H1 (cell line): ENCODE data around the gene DMC1. TPM values are rescaled to one million over a fixed set of nuclear protein-coding genes. Genes with fewer than 3 reads are reported as not detected.

Experiments
- CTCF ChIA-PET: fragments of 300-600 bp; sonication (Branson Sonifier 250); formaldehyde crosslinking; loops from one replicate; lab custom pipeline; 2021; ENCODE audit not compliant: partially characterized antibody; lab: Charles Lee
- POLR2A ChIA-PET: fragments of 300-600 bp; sonication (Branson Sonifier 250); formaldehyde crosslinking; loops from one replicate; lab custom pipeline; 2021; ENCODE audit warnings: inconsistent platforms; ENCODE audit not compliant: partially characterized antibody; lab: Charles Lee
- DNase-seq, 2 experiments: peaks; one replicate each; pipeline versions ENCODE4 v3.0.0 to v3.0.0-alpha.2; 2010 to 2022; ENCODE audit warnings: low spot score in 2 of 2, low read depth in 1 of 2, mixed read lengths in 1 of 2
- FAIRE-seq: peaks from 2 replicates; lab custom pipeline; 2011; peaks lifted over from hg19 to GRCh38; lab: Jason Lieb, UNC
- H2AFZ ChIP-seq: 2 replicates; pipeline ENCODE4 v1.8.1; 2012; ENCODE audit warnings: low read length, inconsistent platforms
- H2AK5ac ChIP-seq: 2 replicates; pipeline ENCODE4 v1.6.1; 2013; ENCODE audit warnings: low read depth, low read length
- H2BK120ac ChIP-seq: replicated peaks from 2 replicates; pipeline ENCODE3; 2013; ENCODE audit warnings: low read depth, low read length, inconsistent platforms
- H2BK12ac ChIP-seq: 2 replicates; pipeline ENCODE4 v1.6.1; 2013; ENCODE audit warnings: low read depth, low read length
- H2BK15ac ChIP-seq: 2 replicates; pipeline ENCODE4 v1.6.1; 2013; ENCODE audit warnings: low read length
- H2BK20ac ChIP-seq: 2 replicates; pipeline ENCODE4 v1.6.1; 2013; ENCODE audit warnings: low read length
- H2BK5ac ChIP-seq: 2 replicates; pipeline ENCODE4 v1.6.1; 2013; ENCODE audit warnings: low read depth, low read length
- H3K14ac ChIP-seq: 2 replicates; pipeline ENCODE4 v1.6.1; 2013; ENCODE audit warnings: inconsistent platforms; ENCODE audit not compliant: insufficient read length
- H3K18ac ChIP-seq: 2 replicates; pipeline ENCODE4 v1.6.1; 2013; ENCODE audit warnings: low read length; ENCODE audit errors: extremely low read depth
- H3K23ac ChIP-seq: 2 replicates; pipeline ENCODE4 v1.6.1; 2013; ENCODE audit warnings: inconsistent platforms; ENCODE audit not compliant: insufficient read length
- H3K23me2 ChIP-seq: 2 replicates; pipeline ENCODE4 v1.6.1; 2013; ENCODE audit warnings: low read depth, low read length
- H3K27ac ChIP-seq: 2 replicates; pipeline ENCODE4 v1.6.1; 2011; ENCODE audit warnings: low read depth, low read length, inconsistent platforms
- H3K27me3 ChIP-seq, 4 experiments: replicated peaks in 1 of 4; 1 replicate in 1 of 4; 2 replicates in 3 of 4; pipeline versions ENCODE4 v1.6.1 to v1.8.1; 2011 to 2013; ENCODE audit warnings: low read length in 3 of 4, mild to moderate bottlenecking in 3 of 4, inconsistent platforms in 2 of 4, mixed read lengths in 2 of 4, moderate library complexity in 1 of 4; ENCODE audit not compliant: control insufficient read depth in 3 of 4, insufficient read depth in 3 of 4; ENCODE audit errors: extremely low read depth in 1 of 4
- H3K36me3 ChIP-seq, 4 experiments: 2 replicates each; pipeline versions ENCODE4 v1.6.1 to v1.8.1; 2011 to 2013; ENCODE audit warnings: mild to moderate bottlenecking in 4 of 4, low read length in 3 of 4, moderate library complexity in 2 of 4, control low read depth in 1 of 4, inconsistent platforms in 1 of 4; ENCODE audit not compliant: insufficient read depth in 4 of 4, control insufficient read depth in 2 of 4
- H3K4ac ChIP-seq: replicated peaks from 2 replicates; pipeline ENCODE3; 2013; ENCODE audit warnings: low read length, low read depth, mixed read lengths, inconsistent platforms; ENCODE audit not compliant: insufficient read length
- H3K4me1 ChIP-seq, 4 experiments: replicated peaks in 1 of 4; 1 replicate in 1 of 4; 2 replicates in 3 of 4; pipeline versions ENCODE4 v1.6.1 to v1.8.1; 2011 to 2013; ENCODE audit warnings: low read length in 3 of 4, inconsistent platforms in 2 of 4, mixed read lengths in 1 of 4; ENCODE audit not compliant: insufficient read depth in 4 of 4, control insufficient read depth in 3 of 4
- H3K4me2 ChIP-seq, 2 experiments: 2 replicates each; pipeline versions ENCODE4 v1.6.1 to v1.8.1; 2011 to 2013; ENCODE audit warnings: low read depth in 2 of 2, low read length in 2 of 2, control low read depth in 1 of 2, inconsistent platforms in 1 of 2, mild to moderate bottlenecking in 1 of 2; ENCODE audit not compliant: insufficient read depth in 1 of 2
- H3K4me3 ChIP-seq, 4 experiments: fragments of 200-600, 300-600 bp in 1 of 4; sonication (generic), shearing (Covaris generic), sonication (Bioruptor Twin) in 1 of 4; 2 replicates each; pipeline versions ENCODE4 v1.5.1 to v1.8.1; 2011 to 2016; ENCODE audit warnings: low read length in 4 of 4, low read depth in 3 of 4, control low read depth in 2 of 4, inconsistent platforms in 2 of 4, mild to moderate bottlenecking in 2 of 4, mixed read lengths in 1 of 4, moderate library complexity in 1 of 4; ENCODE audit not compliant: insufficient read depth in 2 of 4; ENCODE audit errors: extremely low read depth in 1 of 4
- H3K56ac ChIP-seq: replicated peaks from 2 replicates; pipeline ENCODE3; 2013; ENCODE audit warnings: low read depth, mild to moderate bottlenecking, mixed read lengths, low read length, inconsistent platforms; ENCODE audit not compliant: insufficient read length
- H3K79me1 ChIP-seq: 2 replicates; pipeline ENCODE4 v1.6.1; 2013; ENCODE audit warnings: low read depth, low read length, control low read depth
- H3K79me2 ChIP-seq, 2 experiments: 2 replicates each; pipeline versions ENCODE4 v1.6.1 to v1.8.1; 2012 to 2013; ENCODE audit warnings: low read length in 2 of 2, mild to moderate bottlenecking in 2 of 2, inconsistent platforms in 1 of 2; ENCODE audit not compliant: insufficient read depth in 2 of 2, control insufficient read depth in 1 of 2
- H3K9ac ChIP-seq, 4 experiments: replicated peaks in 1 of 4; 1 replicate in 1 of 4; 2 replicates in 3 of 4; pipeline versions ENCODE4 v1.6.1 to v1.8.1; 2011 to 2013; ENCODE audit warnings: low read depth in 3 of 4, low read length in 3 of 4, control low read depth in 2 of 4, mild to moderate bottlenecking in 2 of 4, moderate library complexity in 2 of 4, inconsistent platforms in 1 of 4; ENCODE audit errors: extremely low read depth in 1 of 4
- H3K9me3 ChIP-seq, 2 experiments: 2 replicates each; pipeline versions ENCODE4 v1.6.1 to v1.8.1; 2012 to 2013; ENCODE audit warnings: mild to moderate bottlenecking in 2 of 2, moderate library complexity in 2 of 2, control low read depth in 1 of 2, inconsistent platforms in 1 of 2, low read depth in 1 of 2, low read length in 1 of 2, mixed read lengths in 1 of 2; ENCODE audit not compliant: insufficient read depth in 2 of 2
- H4K20me1 ChIP-seq, 2 experiments: replicated peaks in 1 of 2; 2 replicates each; pipeline versions ENCODE3 to v1.8.1; 2011 to 2013; ENCODE audit warnings: inconsistent platforms in 2 of 2, low read length in 2 of 2, mild to moderate bottlenecking in 1 of 2; ENCODE audit not compliant: insufficient read depth in 2 of 2, control insufficient read depth in 1 of 2
- H4K5ac ChIP-seq: 2 replicates; pipeline ENCODE4 v1.6.1; 2013; ENCODE audit warnings: low read length, low read depth, mixed read lengths, inconsistent platforms; ENCODE audit not compliant: insufficient read length
- H4K8ac ChIP-seq: 2 replicates; pipeline ENCODE4 v1.8.0; 2013; ENCODE audit warnings: mild to moderate bottlenecking, moderate library complexity, low read length, inconsistent platforms; ENCODE audit not compliant: insufficient read depth; ENCODE audit errors: extremely low read depth
- H4K91ac ChIP-seq: replicated peaks from 2 replicates; pipeline ENCODE3; 2013; ENCODE audit warnings: low read length, mixed read lengths, inconsistent platforms; ENCODE audit not compliant: insufficient read length
- BRCA1 ChIP-seq: IDR thresholded peaks from 2 replicates; pipeline ENCODE4 v1.6.1; 2012; ENCODE audit warnings: low read depth, low read length, improper control_type of control experiment
- CHD1 ChIP-seq: IDR thresholded peaks from 2 replicates; pipeline ENCODE4 v1.6.1; 2012; ENCODE audit warnings: low read depth, low read length, improper control_type of control experiment
- EZH2 ChIP-seq: fragments of 200-600 bp; sonication (generic); IDR thresholded peaks from 2 replicates; pipeline ENCODE4 v1.7.1; 2012; ENCODE audit warnings: low read depth, mild to moderate bottlenecking, moderate library complexity, low read length, inconsistent platforms; ENCODE audit not compliant: severe bottlenecking
- JUN ChIP-seq: IDR thresholded peaks from 2 replicates; pipeline ENCODE4 v1.6.1; 2011; ENCODE audit warnings: low read depth, mild to moderate bottlenecking, improper control_type of control experiment, low read length
- NANOG ChIP-seq: IDR thresholded peaks from 2 replicates; pipeline ENCODE4 v1.6.1; 2011; ENCODE audit warnings: low read length, low read depth, mild to moderate bottlenecking, inconsistent platforms; ENCODE audit not compliant: insufficient read depth, poor library complexity, severe bottlenecking
- RFX5 ChIP-seq: IDR thresholded peaks from 2 replicates; pipeline ENCODE4 v1.6.1; 2011; ENCODE audit warnings: low read depth, low read length, improper control_type of control experiment, borderline replicate concordance
- SP4 ChIP-seq: IDR thresholded peaks from 2 replicates; pipeline ENCODE4 v1.6.1; 2012; ENCODE audit warnings: low read length, inconsistent platforms
- WGBS, 2 experiments: shearing (Covaris generic) in 1 of 2; methylation state at CpG; one replicate each; pipeline versions ENCODE4 v1.1.6 to v1.1.7; 2013 to 2015; ENCODE audit warnings: low lambda C conversion rate in 2 of 2, mixed read lengths in 2 of 2, inconsistent platforms in 1 of 2, low coverage in 1 of 2, missing lambda C conversion rate in 1 of 2; ENCODE audit not compliant: insufficient replicate concordance in 2 of 2, insufficient coverage in 1 of 2, insufficient read length in 1 of 2; ENCODE audit errors: extremely low coverage in 1 of 2, missing lambda C conversion rate in 1 of 2; 5-methylcytosine and 5-hydroxymethylcytosine counted together
- polyA plus RNA-seq, 7 experiments: library from polyadenylated mRNA; depleted of rRNA in 3 of 7; stranded (reverse) in 5 of 7; unstranded in 2 of 7; fragments of >200 nt in 5 of 7; fragments of 200-250 nt in 2 of 7; gene quantifications; 1 replicate in 5 of 7; 2 replicates in 1 of 7; 4 replicates in 1 of 7; pipeline versions ENCODE4 v1.2.1 to v1.2.3, GENCODE V29; 2011 to 2013; ENCODE audit warnings: missing spikeins in 2 of 7, mixed read lengths in 2 of 7
- total RNA-seq: library from RNA; stranded (reverse); fragmentation: NEBNext Ultra II Directional; extraction: Animal tissue kit (Norgen Biotek cat#: 25700); gene quantifications from 2 replicates; pipeline ENCODE4 v1.2.1, GENCODE V29; 2021
- TF ChIP-seq, protein P1 (sequence below): IDR thresholded peaks from 2 replicates; pipeline ENCODE4 v1.6.1; 2011; ENCODE audit warnings: low read depth, mild to moderate bottlenecking, low read length; ENCODE audit not compliant: insufficient read depth

Gene DMC1
- total and polyA plus RNA-seq, 2 of the 8 experiments (the other 6 are each of a cell fraction or from before 2014, with no cell fraction given) = 3.8 to 7.2 TPM

GRCh38 chr22:38554281-38554680 is 15.7 kb downstream of the DMC1 start:
- Histone ChIP-seq H4K20me1 (no peaks in the 10 kb centered on the region), H2AK5ac (no peak overlapping the region), H2BK120ac (no peak overlapping the region), H3K23me2 (no peaks in the 10 kb centered on the region), H3K18ac (no peak overlapping the region), H3K14ac (no peak overlapping the region), H3K27ac (no peak overlapping the region), H2AFZ (no peak overlapping the region), H4K91ac (no peak overlapping the region), H3K9me3 (no peaks in the 10 kb centered on the region), H3K9ac (no peak overlapping the region), H3K36me3 (no peaks in the 10 kb centered on the region), H3K4me2 (no peak overlapping the region), H4K8ac (no peak overlapping the region), H3K27me3 (no peaks in the 10 kb centered on the region), H3K4me1 (no peaks in the 10 kb centered on the region), H2BK15ac (no peak overlapping the region), H3K79me1 (no peaks in the 10 kb centered on the region), H3K79me2 (no peaks in the 10 kb centered on the region), H2BK12ac (no peak overlapping the region), H2BK5ac (no peak overlapping the region), H3K4me3 (no peak overlapping the region), H2BK20ac (no peak overlapping the region), H3K23ac (no peak overlapping the region), H4K5ac (no peak overlapping the region), H3K4ac (no peak overlapping the region), H3K56ac (no peak overlapping the region)
- TF ChIP-seq NANOG (no peak), CHD1 (no peak), JUN (no peak), EZH2 (no peak), SP4 (no peak), BRCA1 (no peak), RFX5 (no peak)
- TF ChIP-seq, protein P1, sequence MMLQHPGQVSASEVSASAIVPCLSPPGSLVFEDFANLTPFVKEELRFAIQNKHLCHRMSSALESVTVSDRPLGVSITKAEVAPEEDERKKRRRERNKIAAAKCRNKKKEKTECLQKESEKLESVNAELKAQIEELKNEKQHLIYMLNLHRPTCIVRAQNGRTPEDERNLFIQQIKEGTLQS = no peak
- no peak for DNase-seq
- CTCF ChIA-PET = interaction anchor here (0.7 kb wide), 1 partner anchor 177 kb away, joined by 4 read pairs; no protein-coding TSS in a partner anchor
- FAIRE-seq = no peak
- 91% methylated on average over 3 of the region's 3 CpGs; no CpG with 5 or more reads in 1 of the 2 experiments for WGBS, 2 experiments
- POLR2A ChIA-PET = interaction anchor here (0.6 to 1.3 kb wide), 5 partner anchors 10 to 73 kb away, joined by 3 to 5 read pairs (median 3); no protein-coding TSS in a partner anchor
